HepG2 (cell line): Measurements from ENCODE around the gene LMTK2. TPM values are rescaled to one million over a fixed set of nuclear protein-coding genes. Genes with fewer than 3 reads are reported as not detected.

Experiments
- ATAC-seq: fragments of 200-7000 bp; cut with Tn5 transposase; 3 replicates; pipeline ENCODE4 v1.9.1; 2020; ENCODE audit warnings: mild to moderate bottlenecking, moderate library complexity
- BruUV-seq: library from RNA; stranded (reverse); fragments of 400-500 nt; replicated peaks from 2 replicates; lab custom pipeline; 2021; lab: Mats Ljungman, UMichigan
- CTCF ChIA-PET: fragments of 300-600 bp; formaldehyde crosslinking; extraction: SDS; loops from one replicate; lab custom pipeline; 2021; ENCODE audit warnings: low total read pairs, inconsistent platforms, low intra/inter-chr PET ratio; lab: Yijun Ruan, JAX
- POLR2A ChIA-PET: fragments of 350-600 bp; sonication (Branson Sonifier 250); formaldehyde crosslinking; loops from one replicate; lab custom pipeline; 2020; ENCODE audit warnings: antibody characterized with exemption, inconsistent platforms; lab: Yijun Ruan, JAX
- DNase-seq: peaks from one replicate; pipeline ENCODE4 v3.0.0-alpha.2; 2015; ENCODE audit warnings: low spot score
- FAIRE-seq: peaks from 3 replicates; lab custom pipeline; 2011; peaks lifted over from hg19 to GRCh38; lab: Jason Lieb, UNC
- H2AFZ ChIP-seq: one replicate; pipeline ENCODE4 v1.6.1; 2011; ENCODE audit warnings: low read length, inconsistent platforms
- H3K27ac ChIP-seq: fragments of 300-600 bp; 3 replicates; pipeline ENCODE4 v1.8.0; 2011; ENCODE audit warnings: mixed run types, mild to moderate bottlenecking, mixed read lengths, low read length, inconsistent platforms; ENCODE audit not compliant: insufficient read depth; ENCODE audit errors: extremely low read length
- H3K27me3 ChIP-seq, 2 experiments: fragments of 200-600 bp in 1 of 2; 2 replicates in 1 of 2; 3 replicates in 1 of 2; pipeline versions ENCODE4 v1.6.0 to v1.8.0; 2011; ENCODE audit warnings: low read length in 2 of 2, mild to moderate bottlenecking in 2 of 2, moderate library complexity in 2 of 2, inconsistent platforms in 1 of 2; ENCODE audit not compliant: insufficient read depth in 2 of 2, control insufficient read depth in 1 of 2
- H3K36me3 ChIP-seq, 2 experiments: fragments of 200-600 bp in 1 of 2; replicated peaks in 1 of 2; 2 replicates in 1 of 2; 3 replicates in 1 of 2; pipeline versions ENCODE4 v1.5.1 to v1.8.0; 2011; ENCODE audit warnings: low read length in 2 of 2, inconsistent platforms in 1 of 2; ENCODE audit not compliant: insufficient read depth in 2 of 2, control insufficient read depth in 1 of 2
- H3K4me1 ChIP-seq: 2 replicates; pipeline ENCODE4 v1.5.1; 2012; ENCODE audit warnings: low read length, inconsistent platforms; ENCODE audit not compliant: insufficient read depth
- H3K4me2 ChIP-seq: 2 replicates; pipeline ENCODE4 v1.6.0; 2011; ENCODE audit warnings: low read depth, low read length, inconsistent platforms
- H3K4me3 ChIP-seq, 3 experiments: fragments of 200-600 bp in 1 of 3; sonication (generic), shearing (Covaris generic) in 1 of 3; replicated peaks in 1 of 3; 2 replicates each; pipeline ENCODE4 v1.5.1; 2011 to 2016; ENCODE audit warnings: low read length in 3 of 3, inconsistent platforms in 2 of 3, low read depth in 2 of 3, mild to moderate bottlenecking in 2 of 3, control low read depth in 1 of 3, mixed read lengths in 1 of 3; ENCODE audit not compliant: insufficient read depth in 1 of 3
- H3K79me2 ChIP-seq: one replicate; pipeline ENCODE4 v1.6.1; 2011; ENCODE audit warnings: low read length, inconsistent platforms; ENCODE audit not compliant: insufficient read depth
- H3K9ac ChIP-seq: 2 replicates; pipeline ENCODE4 v1.6.0; 2011; ENCODE audit warnings: mild to moderate bottlenecking, low read depth, low read length, inconsistent platforms; ENCODE audit not compliant: insufficient read depth
- H3K9me3 ChIP-seq: 2 replicates; pipeline ENCODE4 v1.5.1; 2012; ENCODE audit warnings: mild to moderate bottlenecking, low read length
- H4K20me1 ChIP-seq: 2 replicates; pipeline ENCODE4 v1.6.0; 2011; ENCODE audit warnings: inconsistent platforms, mild to moderate bottlenecking, low read length, moderate library complexity; ENCODE audit not compliant: insufficient read depth
- ATF5 ChIP-seq: sonication (generic); formaldehyde crosslinking; IDR thresholded peaks from 2 replicates; pipeline ENCODE4 v1.4.0; 2020; ENCODE audit warnings: mild to moderate bottlenecking, low read depth, missing genetic modification reagents
- FOXJ3 ChIP-seq: sonication (generic); formaldehyde crosslinking; IDR thresholded peaks from 2 replicates; pipeline ENCODE4 v1.4.0; 2020; ENCODE audit warnings: missing genetic modification reagents, mild to moderate bottlenecking, borderline replicate concordance
- FOXO4 ChIP-seq: sonication (generic); formaldehyde crosslinking; conservative IDR thresholded peaks from 2 replicates; pipeline ENCODE4 v1.8.1; 2023; ENCODE audit warnings: missing genetic modification reagents
- GATAD1 ChIP-seq: IDR thresholded peaks from 2 replicates; pipeline ENCODE4 v1.6.1; 2016; ENCODE audit warnings: missing genetic modification reagents, missing compliant biosample characterization
- KDM6A ChIP-seq: IDR thresholded peaks from 2 replicates; pipeline ENCODE4 v1.6.1; 2016; ENCODE audit warnings: low read depth
- MLXIP ChIP-seq: sonication (generic); formaldehyde crosslinking; IDR thresholded peaks from 2 replicates; pipeline ENCODE4 v1.9.0; 2021; ENCODE audit warnings: missing genetic modification reagents, borderline replicate concordance
- NCOA2 ChIP-seq: sonication (generic); formaldehyde crosslinking; IDR thresholded peaks from 2 replicates; pipeline ENCODE4 v1.8.0; 2022; ENCODE audit warnings: inconsistent platforms
- NCOA5 ChIP-seq: sonication (generic); formaldehyde crosslinking; IDR thresholded peaks from 2 replicates; pipeline ENCODE4 v1.4.0; 2020; ENCODE audit warnings: missing genetic modification reagents
- POLR2A ChIP-seq, 2 experiments: IDR thresholded peaks; 2 replicates each; pipeline ENCODE4 v1.6.1; 2011; ENCODE audit warnings: low read depth in 2 of 2, low read length in 2 of 2, mild to moderate bottlenecking in 1 of 2, moderate library complexity in 1 of 2; ENCODE audit not compliant: insufficient read depth in 1 of 2
- SIN3A ChIP-seq: IDR thresholded peaks from 2 replicates; pipeline ENCODE4 v1.6.1; 2011; ENCODE audit warnings: low read depth, mild to moderate bottlenecking, control low read depth, low read length, borderline replicate concordance
- TEAD2 ChIP-seq: sonication (generic); formaldehyde crosslinking; IDR thresholded peaks from 2 replicates; pipeline ENCODE4 v1.9.0; 2021; ENCODE audit warnings: missing genetic modification reagents
- ZMAT3 ChIP-seq: sonication (generic); formaldehyde crosslinking; conservative IDR thresholded peaks from 2 replicates; pipeline ENCODE4 v1.7.0; 2021; ENCODE audit warnings: missing genetic modification reagents
- ZNF292 ChIP-seq: sonication (generic); formaldehyde crosslinking; IDR thresholded peaks from 2 replicates; pipeline ENCODE4 v1.8.1; 2022; ENCODE audit warnings: mild to moderate bottlenecking, low read depth, missing genetic modification reagents, borderline replicate concordance
- ZNF724P ChIP-seq: sonication (generic); formaldehyde crosslinking; IDR thresholded peaks from 2 replicates; pipeline ENCODE4 v1.8.0; 2022; ENCODE audit warnings: missing genetic modification reagents, borderline replicate concordance
- ZNF777 ChIP-seq: sonication (generic); formaldehyde crosslinking; IDR thresholded peaks from 2 replicates; pipeline ENCODE4 v1.4.0; 2020; ENCODE audit warnings: missing genetic modification reagents
- ZNF790 ChIP-seq: sonication (generic); formaldehyde crosslinking; IDR thresholded peaks from 2 replicates; pipeline ENCODE4 v1.8.0; 2022; ENCODE audit warnings: missing genetic modification reagents, mild to moderate bottlenecking, borderline replicate concordance
- WGBS: methylation state at CpG from one replicate; pipeline ENCODE4 v1.1.6; 2017; ENCODE audit warnings: low lambda C conversion rate; 5-methylcytosine and 5-hydroxymethylcytosine counted together
- in situ Hi-C: cut with HindIII; loops from 2 replicates; pipeline ENCODE4 v1.10.0; 2017; ENCODE audit warnings: low pct_unique_long_range_greater_than_20kb; ENCODE audit not compliant: extremely low pct_ligation_motif_present
- intact Hi-C: fragments of 100-400 bp; cut with micrococcal nuclease; formaldehyde crosslinking; loops from one replicate; pipeline ENCODE4 v1.10.0; 2022; ENCODE audit not compliant: unreplicated experiment
- polyA plus RNA-seq, 8 experiments: library from polyadenylated mRNA; depleted of rRNA in 3 of 8; stranded (reverse) in 7 of 8; unstranded in 1 of 8; fragments of >200 nt; fragmentation: Illumina TruSeq in 4 of 8; extraction: Trizol in 4 of 8; gene quantifications; 2 replicates each; pipeline versions ENCODE4 v1.2.1 to v1.2.3, GENCODE V29; 2011 to 2016; ENCODE audit warnings: low read depth in 4 of 8, missing spikeins in 1 of 8, mixed read lengths in 1 of 8; ENCODE audit not compliant: insufficient read depth in 1 of 8
- total RNA-seq, 5 experiments: library from RNA; depleted of rRNA; stranded (reverse); fragments of >200 nt; fragmentation: Illumina TruSeq; extraction: Trizol; gene quantifications; 2 replicates each; pipeline ENCODE4 v1.2.3, GENCODE V29; 2016; ENCODE audit warnings: low read depth in 1 of 5
- TF ChIP-seq, protein P1 (sequence below): fragments of 450-650 bp; IDR thresholded peaks from 2 replicates; pipeline ENCODE4 v1.6.1; 2017; ENCODE audit warnings: mild to moderate bottlenecking

Gene LMTK2
- total and polyA plus RNA-seq, 2 of the 13 experiments (the other 11 are each of a cell fraction or from before 2014, with no cell fraction given) = 9.5 to 11.7 TPM

- TF ChIP-seq ATF5 (no peak), FOXJ3 (CRISPR knock-in tag) (no peak), NCOA5 (CRISPR knock-in tag) (no peak), ZNF790 (no peak), KDM6A (CRISPR knock-in tag) (no peak), ZNF777 (no peak), TEAD2 (no peak), SIN3A (no peak)
These were observed 78.4 kb downstream of the LMTK2 start (continued) for GRCh38 chr7:98185101-98185500.

GRCh38 chr7:98186452-98187137 is 79.9 kb downstream of the LMTK2 start:
- FAIRE-seq (no peak), ATAC-seq (no peak), DNase-seq (no peak)
- ChIA-PET CTCF (no interaction called here), POLR2A (no interaction called here)
- Histone ChIP-seq H4K20me1 (0 out of 2 replicates have a peak, but pooled peaks cover 3% of the 10 kb centered on the region), H3K4me2 (no peak overlapping the region), H3K79me2 (no peaks in the 10 kb centered on the region), H3K27me3 (no peaks in the 10 kb centered on the region), H3K4me1 (no peaks in the 10 kb centered on the region), H3K4me3 (no peak overlapping the region), H2AFZ (no peak overlapping the region), H3K9me3 (no peaks in the 10 kb centered on the region), H3K36me3 (peaks cover 11 to 55% of the 10 kb centered on the region in 2 experiments; a peak in 4 of 5 replicates), H3K27ac (no peak overlapping the region), H3K9ac (no peak overlapping the region)
- 91% methylated on average over 9 of the region's 9 CpGs for WGBS
- intact Hi-C loops = no loop called here
- in situ Hi-C loops = no loop called here
- BruUV-seq = no TSS peak
- TF ChIP-seq ZNF292 (CRISPR knock-in tag) (no peak), FOXO4 (no peak), MLXIP (CRISPR knock-in tag) (no peak), ZNF724P (CRISPR knock-in tag) (no peak), ZMAT3 (CRISPR knock-in tag) (no peak), POLR2A (IDR thresholded peaks at IDR 0.05; ENCODE audit: insufficient read depth in 1 of 2, low read depth in 2 of 2, low read length in 2 of 2) (no peak), NCOA2 (no peak), GATAD1 (no peak)
- TF ChIP-seq, protein P1, sequence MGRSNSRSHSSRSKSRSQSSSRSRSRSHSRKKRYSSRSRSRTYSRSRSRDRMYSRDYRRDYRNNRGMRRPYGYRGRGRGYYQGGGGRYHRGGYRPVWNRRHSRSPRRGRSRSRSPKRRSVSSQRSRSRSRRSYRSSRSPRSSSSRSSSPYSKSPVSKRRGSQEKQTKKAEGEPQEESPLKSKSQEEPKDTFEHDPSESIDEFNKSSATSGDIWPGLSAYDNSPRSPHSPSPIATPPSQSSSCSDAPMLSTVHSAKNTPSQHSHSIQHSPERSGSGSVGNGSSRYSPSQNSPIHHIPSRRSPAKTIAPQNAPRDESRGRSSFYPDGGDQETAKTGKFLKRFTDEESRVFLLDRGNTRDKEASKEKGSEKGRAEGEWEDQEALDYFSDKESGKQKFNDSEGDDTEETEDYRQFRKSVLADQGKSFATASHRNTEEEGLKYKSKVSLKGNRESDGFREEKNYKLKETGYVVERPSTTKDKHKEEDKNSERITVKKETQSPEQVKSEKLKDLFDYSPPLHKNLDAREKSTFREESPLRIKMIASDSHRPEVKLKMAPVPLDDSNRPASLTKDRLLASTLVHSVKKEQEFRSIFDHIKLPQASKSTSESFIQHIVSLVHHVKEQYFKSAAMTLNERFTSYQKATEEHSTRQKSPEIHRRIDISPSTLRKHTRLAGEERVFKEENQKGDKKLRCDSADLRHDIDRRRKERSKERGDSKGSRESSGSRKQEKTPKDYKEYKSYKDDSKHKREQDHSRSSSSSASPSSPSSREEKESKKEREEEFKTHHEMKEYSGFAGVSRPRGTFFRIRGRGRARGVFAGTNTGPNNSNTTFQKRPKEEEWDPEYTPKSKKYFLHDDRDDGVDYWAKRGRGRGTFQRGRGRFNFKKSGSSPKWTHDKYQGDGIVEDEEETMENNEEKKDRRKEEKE = no peak
